ENCODE data around the gene ANKS6. TPM values are rescaled to one million over a fixed set of nuclear protein-coding genes. Genes with fewer than 3 reads are reported as not detected.

ANKS6 gene
- total and polyA plus RNA-seq, 10 of the 15 experiments (the other 5 are each of a cell fraction or from before 2014, with no cell fraction given) = 2.0 to 16.2 (median 6.1) TPM

GRCh38 chr9:98773721-98774120 is 22.6 kb downstream of the ANKS6 start:
- Histone ChIP-seq H3K9me3 (replicated peaks; ENCODE audit: control insufficient read depth, insufficient read depth, low read length) (no peaks in the 10 kb centered on the region), H3K4me2 (ENCODE audit: control insufficient read depth, insufficient read depth) (no peak overlapping the region), H3K4me3 (no peak overlapping the region), H4K20me1 (ENCODE audit: control insufficient read depth, insufficient read depth) (no peaks in the 10 kb centered on the region), H3K27ac (ENCODE audit: control insufficient read depth, insufficient read depth) (no peak overlapping the region), H2AFZ (ENCODE audit: control insufficient read depth, low read depth, low read length) (no peak overlapping the region), H3K9ac (ENCODE audit: control insufficient read depth, insufficient read depth, low read length) (no peak overlapping the region), H3K27me3 (replicated peaks in 1 of 2; ENCODE audit: control insufficient read depth in 2 of 2, insufficient read depth in 2 of 2, low read length in 1 of 2) (no peaks in the 10 kb centered on the region), H3K79me2 (ENCODE audit: control insufficient read depth, insufficient read depth, low read length) (no peaks in the 10 kb centered on the region), H3K4me1 (ENCODE audit: control insufficient read depth, insufficient read depth, low read length) (no peaks in the 10 kb centered on the region), H3K36me3 (ENCODE audit: control insufficient read depth in 2 of 2, insufficient read depth in 2 of 2, low read length in 1 of 2) (no peaks in the 10 kb centered on the region)
- no peak for ATAC-seq
- in situ Hi-C loops (cut with MboI) = loop anchor here (5.0 to 10.0 kb wide), 2 partner anchors 239 to 456 kb away; no protein-coding TSS in a partner anchor
- DNase-seq (ENCODE audit: low read depth, low spot score) = no peak
- intact Hi-C loops (cut with micrococcal nuclease; ENCODE audit: unreplicated experiment) = no loop called here
- POLR2A ChIA-PET = no interaction called here
- RAD21 ChIA-PET (ENCODE audit: unreplicated experiment) = interaction anchor here (0.6 to 4.4 kb wide), 5 partner anchors 12 to 458 kb away, joined by 3 to 24 read pairs (median 3); no protein-coding TSS in a partner anchor
- BruUV-seq (replicated peaks) = no TSS peak
- WGBS (ENCODE audit: insufficient coverage, insufficient replicate concordance, low lambda C conversion rate, missing lambda C conversion rate) = 89% methylated on average over 15 of the region's 15 CpGs
- no peak for FAIRE-seq
- SMC1A ChIA-PET (ENCODE audit: uncharacterized antibody, unreplicated experiment) = interaction anchor here (3.1 kb wide), 1 partner anchor 458 kb away, joined by 13 read pairs; no protein-coding TSS in a partner anchor
- CTCF ChIA-PET = interaction anchor here (0.6 to 5.4 kb wide), 9 partner anchors 18 to 553 kb away, joined by 3 to 97 read pairs (median 5); no protein-coding TSS in a partner anchor
- TF ChIP-seq KAT2A (conservative IDR thresholded peaks at IDR 0.05; ENCODE audit: control insufficient read depth, low read depth, low read length) (no peak), POU2F2 (IDR thresholded peaks at IDR 0.05; ENCODE audit: borderline replicate concordance, low read depth, low read length) (no peak), NR2F1 (conservative IDR thresholded peaks at IDR 0.05) (no peak), CHD4 (IDR thresholded peaks at IDR 0.05) (no peak), USF1 (IDR thresholded peaks at IDR 0.05; ENCODE audit: borderline replicate concordance, extremely low read length, insufficient read depth, low read depth, low read length) (no peak), E2F4 (IDR thresholded peaks at IDR 0.05; ENCODE audit: low read depth, low read length) (no peak), HDGF (IDR thresholded peaks at IDR 0.05) (no peak), CHD1 (IDR thresholded peaks at IDR 0.05; ENCODE audit: low read depth, low read length) (no peak), ZSCAN29 (IDR thresholded peaks at IDR 0.05) (no peak), IRF5 (IDR thresholded peaks at IDR 0.05; ENCODE audit: borderline replicate concordance) (no peak), PKNOX1 (IDR thresholded peaks at IDR 0.05) (no peak), SKIL (IDR thresholded peaks at IDR 0.05; ENCODE audit: low read depth, poor library complexity, severe bottlenecking) (no peak), BACH1 (IDR thresholded peaks at IDR 0.05; ENCODE audit: borderline replicate concordance) (no peak), EGR1 (IDR thresholded peaks at IDR 0.05; ENCODE audit: borderline replicate concordance in 1 of 2, low read depth in 2 of 2, low read length in 2 of 2) (no peak), NR2C1 (IDR thresholded peaks at IDR 0.05) (no peak)
